ENCODE results near the gene NAA25. TPM values are rescaled to one million over a fixed set of nuclear protein-coding genes. Genes with fewer than 3 reads are reported as not detected.

The NAA25 gene
- total RNA-seq, 5 donors from 2014 or later (not counting 1 experiment from before 2014, with no cell fraction given) = 25.0 to 41.6 (median 31.0) TPM

DNA sequence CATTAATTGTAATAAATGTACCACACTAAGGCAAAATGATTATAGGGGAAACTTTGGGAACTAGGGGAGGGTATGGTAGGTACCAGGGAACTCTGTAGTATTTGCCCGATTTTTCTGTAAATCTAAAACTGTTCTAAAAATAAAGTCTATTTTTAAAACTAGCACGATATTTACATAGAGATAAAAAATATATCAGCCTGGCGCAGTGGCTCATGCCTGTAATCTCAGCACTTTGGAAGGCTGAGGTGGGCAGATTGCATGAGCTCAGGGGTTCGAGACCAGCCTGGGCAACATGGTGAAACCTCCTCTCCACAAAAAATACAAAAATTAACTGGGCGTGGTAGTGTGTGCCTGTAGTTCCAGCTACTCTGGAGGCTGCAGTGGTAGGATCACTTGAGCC lies 128.0 kb downstream of the NAA25 start:
- DNase-seq (no peak), ATAC-seq (replicated peaks in 1 of 4) (no peak)
- H3K4me3 Mint-ChIP-seq = no peak overlapping the region
- no peaks in the 10 kb centered on the region for H3K9me3 Mint-ChIP-seq
- peaks cover 0 to 2% of the 10 kb centered on the region in 2 experiments for H3K4me1 ChIP-seq (ENCODE audit: control insufficient read depth in 1 of 2, extremely low read depth in 1 of 2, insufficient read depth in 2 of 2, low read length in 2 of 2)
- no peaks in the 10 kb centered on the region for H3K9me3 ChIP-seq
- no peak overlapping the region for H3K4me3 ChIP-seq (ENCODE audit: control insufficient read depth in 1 of 2, extremely low read depth in 1 of 2, low read length in 1 of 2)
- ChIA-PET POLR2A (no interaction called here), CTCF (interaction anchor here in 1 of 2 donors (0.7 to 1.4 kb wide), 2 partner anchors 21 to 32 kb away, joined by 3 read pairs; no protein-coding TSS in a partner anchor)
- peaks cover 34% of the 10 kb centered on the region for H3K36me3 Mint-ChIP-seq
- no CpG with 5 or more reads among the region's 5 CpGs for WGBS (ENCODE audit: insufficient coverage)
- H3K27ac Mint-ChIP-seq = peak overlapping the region in 1 of 2 donors; percentile 58
- H3K36me3 ChIP-seq (ENCODE audit: control insufficient read depth in 2 of 2, extremely low read depth in 1 of 2, insufficient read depth in 1 of 2, low read length in 1 of 2) = no peaks in the 10 kb centered on the region
- H3K27me3 Mint-ChIP-seq = no peaks in the 10 kb centered on the region
- H3K27ac ChIP-seq (ENCODE audit: low read length) = no peak overlapping the region
- H3K4me1 Mint-ChIP-seq = peaks cover 28 to 56% (median 32%) of the 10 kb centered on the region in 3 donors
- H3K27me3 ChIP-seq (replicated peaks in 1 of 2; ENCODE audit: control insufficient read depth in 2 of 2, extremely low read depth in 1 of 2, insufficient read depth in 2 of 2, low read length in 1 of 2) = no peaks in the 10 kb centered on the region

DNA sequence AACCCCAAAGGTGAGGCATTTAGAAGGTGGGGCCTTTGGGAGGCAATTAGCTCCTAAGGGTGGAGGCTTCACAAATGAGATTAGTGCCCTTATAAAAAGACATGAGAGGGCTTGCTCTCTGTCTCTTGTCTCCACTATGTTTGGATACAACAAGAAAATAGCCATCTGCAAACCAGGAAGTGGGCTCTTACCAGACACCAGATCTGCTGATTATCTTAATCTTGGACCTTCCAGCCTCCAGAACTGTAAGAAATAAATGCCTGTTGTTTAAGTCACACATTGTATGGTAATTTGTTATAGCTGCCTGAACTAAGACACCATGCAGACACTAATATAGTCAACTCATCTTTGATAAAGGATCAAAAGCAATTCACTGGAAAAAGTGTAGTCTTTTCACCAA lies 130.0 kb downstream of the NAA25 start:
- POLR2A ChIA-PET = interaction anchor here in 1 of 2 donors (0.6 kb wide), 1 partner anchor 12 kb away, joined by 3 read pairs; no protein-coding TSS in a partner anchor

DNA sequence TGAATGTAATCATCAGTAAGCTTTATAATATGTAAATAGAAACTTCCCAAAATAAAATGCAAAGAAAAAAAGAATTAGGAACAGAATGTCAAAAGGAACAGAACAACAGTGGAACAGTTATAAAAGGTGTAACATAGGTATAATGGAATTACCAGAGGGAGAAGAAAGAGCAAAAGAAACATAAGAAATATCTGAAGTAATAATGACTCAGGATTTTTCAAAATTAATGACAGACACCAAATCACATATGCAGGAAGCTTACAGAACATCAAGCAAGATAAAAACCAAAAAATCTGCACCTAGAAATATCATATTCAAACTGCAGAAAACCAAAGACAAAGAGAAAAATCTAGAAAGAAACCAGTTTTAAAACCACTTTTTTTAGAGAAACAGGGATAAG lies 131.7 kb downstream of the NAA25 start:
- Mint-ChIP-seq H3K9me3 (no peaks in the 10 kb centered on the region), H3K4me1 (peaks cover 35 to 53% (median 38%) of the 10 kb centered on the region in 3 donors), H3K27me3 (no peaks in the 10 kb centered on the region), H3K36me3 (peaks cover 33% of the 10 kb centered on the region), H3K27ac (peak overlapping the region; percentile 38 to 64), H3K4me3 (no peak overlapping the region)
- no peaks in the 10 kb centered on the region for H3K9me3 ChIP-seq
- no peak overlapping the region for H3K27ac ChIP-seq (ENCODE audit: low read length)
- DNase-seq = no peak
- H3K4me1 ChIP-seq (ENCODE audit: control insufficient read depth in 1 of 2, extremely low read depth in 1 of 2, insufficient read depth in 2 of 2, low read length in 2 of 2) = peaks cover 0 to 7% of the 10 kb centered on the region in 2 experiments
- no peak overlapping the region for H3K4me3 ChIP-seq (ENCODE audit: control insufficient read depth in 1 of 2, extremely low read depth in 1 of 2, low read length in 1 of 2)
- H3K27me3 ChIP-seq (replicated peaks in 1 of 2; ENCODE audit: control insufficient read depth in 2 of 2, extremely low read depth in 1 of 2, insufficient read depth in 2 of 2, low read length in 1 of 2) = no peaks in the 10 kb centered on the region
- H3K36me3 ChIP-seq (ENCODE audit: control insufficient read depth in 2 of 2, extremely low read depth in 1 of 2, insufficient read depth in 1 of 2, low read length in 1 of 2) = peaks cover 0 to under 1% of the 10 kb centered on the region in 2 donors
- ATAC-seq (replicated peaks in 1 of 4) = no peak
- CTCF ChIA-PET = interaction anchor here in 1 of 2 donors (0.9 to 2.1 kb wide), 2 partner anchors 36 to 37 kb away, joined by 3 to 4 read pairs; partner anchors contain the start of gene TMEM116
- POLR2A ChIA-PET = interaction anchor here in 1 of 2 donors (0.6 kb wide), 1 partner anchor 110 kb away, joined by 6 read pairs; no protein-coding TSS in a partner anchor

More for the DNA sequence above, 130.0 kb downstream of the NAA25 start:
- no peaks in the 10 kb centered on the region for H3K9me3 ChIP-seq
- peaks cover 0 to 7% of the 10 kb centered on the region in 2 experiments for H3K4me1 ChIP-seq (ENCODE audit: control insufficient read depth in 1 of 2, extremely low read depth in 1 of 2, insufficient read depth in 2 of 2, low read length in 2 of 2)
- H3K36me3 ChIP-seq (ENCODE audit: control insufficient read depth in 2 of 2, extremely low read depth in 1 of 2, insufficient read depth in 1 of 2, low read length in 1 of 2) = no peaks in the 10 kb centered on the region
- no peaks in the 10 kb centered on the region for H3K27me3 ChIP-seq (replicated peaks in 1 of 2; ENCODE audit: control insufficient read depth in 2 of 2, extremely low read depth in 1 of 2, insufficient read depth in 2 of 2, low read length in 1 of 2)
- H3K27ac ChIP-seq (ENCODE audit: low read length) = no peak overlapping the region
- Mint-ChIP-seq H3K9me3 (no peaks in the 10 kb centered on the region), H3K27me3 (no peaks in the 10 kb centered on the region), H3K4me1 (peaks cover 33 to 53% (median 34%) of the 10 kb centered on the region in 3 donors), H3K27ac (no peak overlapping the region), H3K36me3 (peaks cover 36% of the 10 kb centered on the region), H3K4me3 (no peak overlapping the region)
- DNase-seq (no peak), ATAC-seq (replicated peaks in 1 of 4) (no peak)
- no peak overlapping the region for H3K4me3 ChIP-seq (ENCODE audit: control insufficient read depth in 1 of 2, extremely low read depth in 1 of 2, low read length in 1 of 2)
- CTCF ChIA-PET = no interaction called here

Other genes starting within 250 kb of the NAA25 start
- 10 to 100 TPM; 16.0 to 27.2 (median 25.8) TPM for gene TMEM116, start 95.6 kb downstream of the NAA25 start, total RNA-seq
- 100 to 1,000 TPM; 114 to 175 (median 158) TPM for gene ERP29, start 95.4 kb downstream of the NAA25 start, total RNA-seq
- gene TRAFD1, start 16.8 kb upstream of the NAA25 start, total RNA-seq = 10 to 100 TPM; 26.4 to 39.9 (median 36.9) TPM